HepG2 (cell line): ENCODE data around the gene TNFSF13. TPM values are rescaled to one million over a fixed set of nuclear protein-coding genes. Genes with fewer than 3 reads are reported as not detected.
A peak's percentile ranks its signal among the peaks of the same experiment; 100 is the strongest.

Experiments used
- FOXJ3 ChIP-seq: sonication (generic); formaldehyde crosslinking; IDR thresholded peaks from 2 replicates; pipeline ENCODE4 v1.4.0; 2020; ENCODE audit warnings: missing genetic modification reagents, mild to moderate bottlenecking, borderline replicate concordance
- GATAD1 ChIP-seq: IDR thresholded peaks from 2 replicates; pipeline ENCODE4 v1.6.1; 2016; ENCODE audit warnings: missing genetic modification reagents, missing compliant biosample characterization
- KLF12 ChIP-seq: sonication (generic); formaldehyde crosslinking; IDR thresholded peaks from 2 replicates; pipeline ENCODE4 v1.4.0; 2020; ENCODE audit warnings: missing genetic modification reagents, borderline replicate concordance
- KMT2B ChIP-seq: IDR thresholded peaks from 2 replicates; pipeline ENCODE4 v1.6.1; 2016; ENCODE audit warnings: missing genetic modification reagents, missing compliant biosample characterization
- NCOA2 ChIP-seq: sonication (generic); formaldehyde crosslinking; IDR thresholded peaks from 2 replicates; pipeline ENCODE4 v1.8.0; 2022; ENCODE audit warnings: inconsistent platforms
- NFE2 ChIP-seq: sonication (generic); formaldehyde crosslinking; IDR thresholded peaks from 2 replicates; pipeline ENCODE4 v1.4.0; 2020; ENCODE audit warnings: missing genetic modification reagents
- ZFP90 ChIP-seq: sonication (generic); formaldehyde crosslinking; IDR thresholded peaks from 2 replicates; pipeline ENCODE4 v1.8.0; 2022; ENCODE audit warnings: missing genetic modification reagents, mild to moderate bottlenecking, inconsistent platforms, borderline replicate concordance
- ZIK1 ChIP-seq: sonication (generic); formaldehyde crosslinking; IDR thresholded peaks from 2 replicates; pipeline ENCODE4 v1.5.0; 2020; ENCODE audit warnings: mild to moderate bottlenecking, low read depth, missing genetic modification reagents, borderline replicate concordance
- ZKSCAN1 ChIP-seq: fragments of 150-350 bp; IDR thresholded peaks from 2 replicates; pipeline ENCODE4 v1.6.1; 2014; ENCODE audit warnings: low read length
- ZNF331 ChIP-seq: sonication (generic); formaldehyde crosslinking; IDR thresholded peaks from 2 replicates; pipeline ENCODE4 v1.4.0; 2020; ENCODE audit warnings: missing genetic modification reagents
- ZSCAN20 ChIP-seq: sonication (generic); formaldehyde crosslinking; IDR thresholded peaks from 2 replicates; pipeline ENCODE4 v1.4.0; 2020; ENCODE audit warnings: missing genetic modification reagents, mild to moderate bottlenecking, borderline replicate concordance
- polyA plus RNA-seq, 8 experiments: library from polyadenylated mRNA; depleted of rRNA in 3 of 8; stranded (reverse) in 7 of 8; unstranded in 1 of 8; fragments of >200 nt; fragmentation: Illumina TruSeq in 4 of 8; extraction: Trizol in 4 of 8; gene quantifications; 2 replicates each; pipeline versions ENCODE4 v1.2.1 to v1.2.3, GENCODE V29; 2011 to 2016; ENCODE audit warnings: low read depth in 4 of 8, missing spikeins in 1 of 8, mixed read lengths in 1 of 8; ENCODE audit not compliant: insufficient read depth in 1 of 8
- total RNA-seq, 5 experiments: library from RNA; depleted of rRNA; stranded (reverse); fragments of >200 nt; fragmentation: Illumina TruSeq; extraction: Trizol; gene quantifications; 2 replicates each; pipeline ENCODE4 v1.2.3, GENCODE V29; 2016; ENCODE audit warnings: low read depth in 1 of 5
- TF ChIP-seq, protein P1 (sequence below): sonication (generic); formaldehyde crosslinking; IDR thresholded peaks from 2 replicates; pipeline ENCODE4 v1.5.1; 2020; ENCODE audit warnings: missing genetic modification reagents, mild to moderate bottlenecking, borderline replicate concordance
- TF ChIP-seq, protein P2 (sequence below): IDR thresholded peaks from 2 replicates; pipeline ENCODE4 v1.6.1; 2016; ENCODE audit warnings: low read depth, missing genetic modification reagents, missing compliant biosample characterization
- TF ChIP-seq, protein P3 (sequence below): IDR thresholded peaks from 2 replicates; pipeline ENCODE4 v1.6.1; 2016; ENCODE audit warnings: missing compliant biosample characterization, missing genetic modification reagents, borderline replicate concordance
- TF ChIP-seq, protein P4 (sequence below): sonication (generic); formaldehyde crosslinking; conservative IDR thresholded peaks from 2 replicates; pipeline ENCODE4 v1.4.0; 2020; ENCODE audit warnings: missing genetic modification reagents
- TF ChIP-seq, protein P5 (sequence below): sonication (generic); formaldehyde crosslinking; IDR thresholded peaks from 2 replicates; pipeline ENCODE4 v1.4.0; 2020; ENCODE audit warnings: missing genetic modification reagents, borderline replicate concordance

TNFSF13 gene
- total and polyA plus RNA-seq, 2 of the 13 experiments (the other 11 are each of a cell fraction or from before 2014, with no cell fraction given) = 2.5 to 3.3 TPM

DNA sequence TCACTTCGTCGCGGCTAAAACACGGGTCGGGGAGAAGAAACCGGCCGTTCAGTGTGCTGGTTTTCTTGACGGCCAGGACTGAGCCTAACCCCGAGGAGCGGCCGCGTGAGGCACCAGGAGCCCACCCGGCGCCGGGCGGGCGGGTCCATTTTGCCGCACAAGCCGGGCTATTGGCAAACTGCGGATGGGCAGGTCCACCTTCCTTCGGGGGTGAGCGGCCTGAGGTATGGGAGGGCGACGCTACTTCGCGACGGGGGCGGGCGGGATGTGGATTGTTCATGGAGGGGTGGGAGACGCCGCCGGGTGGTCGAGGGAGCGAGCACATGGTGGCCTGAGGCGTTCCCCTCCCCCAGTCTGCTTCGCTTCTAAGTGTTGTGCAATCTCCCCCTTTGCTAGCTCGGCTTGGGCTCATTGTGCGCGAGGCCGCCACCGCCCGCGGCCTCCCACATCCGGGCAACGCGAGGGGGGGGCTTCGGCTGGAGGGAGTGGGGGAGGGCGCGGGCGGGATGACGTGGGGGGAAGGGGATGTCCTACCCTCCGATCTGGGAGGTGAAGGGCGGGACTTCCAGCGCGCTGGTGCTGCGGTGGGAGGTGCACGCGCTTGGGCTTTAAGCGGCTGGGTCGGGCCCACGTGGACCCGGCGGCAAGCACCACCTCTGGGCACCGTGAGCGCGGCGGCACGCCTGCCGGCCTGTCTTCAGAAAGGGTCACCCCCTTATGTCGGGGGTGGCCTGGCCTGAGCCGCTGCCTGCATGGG, 15.0 kb downstream of the TNFSF13 start (continued):
- TF ChIP-seq ZSCAN20 (CRISPR knock-in tag) = no peak
- TF ChIP-seq FOXJ3 (CRISPR knock-in tag) = no peak
- TF ChIP-seq, protein P1, sequence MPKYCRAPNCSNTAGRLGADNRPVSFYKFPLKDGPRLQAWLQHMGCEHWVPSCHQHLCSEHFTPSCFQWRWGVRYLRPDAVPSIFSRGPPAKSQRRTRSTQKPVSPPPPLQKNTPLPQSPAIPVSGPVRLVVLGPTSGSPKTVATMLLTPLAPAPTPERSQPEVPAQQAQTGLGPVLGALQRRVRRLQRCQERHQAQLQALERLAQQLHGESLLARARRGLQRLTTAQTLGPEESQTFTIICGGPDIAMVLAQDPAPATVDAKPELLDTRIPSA (CRISPR knock-in tag) = no peak
- peak; percentile 83; the same call in 1 of the 2 replicates for TF ChIP-seq ZIK1 (CRISPR knock-in tag)
- TF ChIP-seq ZFP90 (CRISPR knock-in tag) = 0 out of 2 replicates have a peak, but pooled peaks have one; percentile 25
- TF ChIP-seq ZNF331 = peak; percentile 31; the same call in 1 of the 2 replicates
- peak; percentile 41; the same call in 1 of the 2 replicates for TF ChIP-seq NCOA2
- TF ChIP-seq, protein P2, sequence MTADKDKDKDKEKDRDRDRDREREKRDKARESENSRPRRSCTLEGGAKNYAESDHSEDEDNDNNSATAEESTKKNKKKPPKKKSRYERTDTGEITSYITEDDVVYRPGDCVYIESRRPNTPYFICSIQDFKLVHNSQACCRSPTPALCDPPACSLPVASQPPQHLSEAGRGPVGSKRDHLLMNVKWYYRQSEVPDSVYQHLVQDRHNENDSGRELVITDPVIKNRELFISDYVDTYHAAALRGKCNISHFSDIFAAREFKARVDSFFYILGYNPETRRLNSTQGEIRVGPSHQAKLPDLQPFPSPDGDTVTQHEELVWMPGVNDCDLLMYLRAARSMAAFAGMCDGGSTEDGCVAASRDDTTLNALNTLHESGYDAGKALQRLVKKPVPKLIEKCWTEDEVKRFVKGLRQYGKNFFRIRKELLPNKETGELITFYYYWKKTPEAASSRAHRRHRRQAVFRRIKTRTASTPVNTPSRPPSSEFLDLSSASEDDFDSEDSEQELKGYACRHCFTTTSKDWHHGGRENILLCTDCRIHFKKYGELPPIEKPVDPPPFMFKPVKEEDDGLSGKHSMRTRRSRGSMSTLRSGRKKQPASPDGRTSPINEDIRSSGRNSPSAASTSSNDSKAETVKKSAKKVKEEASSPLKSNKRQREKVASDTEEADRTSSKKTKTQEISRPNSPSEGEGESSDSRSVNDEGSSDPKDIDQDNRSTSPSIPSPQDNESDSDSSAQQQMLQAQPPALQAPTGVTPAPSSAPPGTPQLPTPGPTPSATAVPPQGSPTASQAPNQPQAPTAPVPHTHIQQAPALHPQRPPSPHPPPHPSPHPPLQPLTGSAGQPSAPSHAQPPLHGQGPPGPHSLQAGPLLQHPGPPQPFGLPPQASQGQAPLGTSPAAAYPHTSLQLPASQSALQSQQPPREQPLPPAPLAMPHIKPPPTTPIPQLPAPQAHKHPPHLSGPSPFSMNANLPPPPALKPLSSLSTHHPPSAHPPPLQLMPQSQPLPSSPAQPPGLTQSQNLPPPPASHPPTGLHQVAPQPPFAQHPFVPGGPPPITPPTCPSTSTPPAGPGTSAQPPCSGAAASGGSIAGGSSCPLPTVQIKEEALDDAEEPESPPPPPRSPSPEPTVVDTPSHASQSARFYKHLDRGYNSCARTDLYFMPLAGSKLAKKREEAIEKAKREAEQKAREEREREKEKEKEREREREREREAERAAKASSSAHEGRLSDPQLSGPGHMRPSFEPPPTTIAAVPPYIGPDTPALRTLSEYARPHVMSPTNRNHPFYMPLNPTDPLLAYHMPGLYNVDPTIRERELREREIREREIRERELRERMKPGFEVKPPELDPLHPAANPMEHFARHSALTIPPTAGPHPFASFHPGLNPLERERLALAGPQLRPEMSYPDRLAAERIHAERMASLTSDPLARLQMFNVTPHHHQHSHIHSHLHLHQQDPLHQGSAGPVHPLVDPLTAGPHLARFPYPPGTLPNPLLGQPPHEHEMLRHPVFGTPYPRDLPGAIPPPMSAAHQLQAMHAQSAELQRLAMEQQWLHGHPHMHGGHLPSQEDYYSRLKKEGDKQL (CRISPR knock-in tag) = 0 out of 2 replicates have a peak, but pooled peaks have one; percentile 22
- TF ChIP-seq, protein P3, sequence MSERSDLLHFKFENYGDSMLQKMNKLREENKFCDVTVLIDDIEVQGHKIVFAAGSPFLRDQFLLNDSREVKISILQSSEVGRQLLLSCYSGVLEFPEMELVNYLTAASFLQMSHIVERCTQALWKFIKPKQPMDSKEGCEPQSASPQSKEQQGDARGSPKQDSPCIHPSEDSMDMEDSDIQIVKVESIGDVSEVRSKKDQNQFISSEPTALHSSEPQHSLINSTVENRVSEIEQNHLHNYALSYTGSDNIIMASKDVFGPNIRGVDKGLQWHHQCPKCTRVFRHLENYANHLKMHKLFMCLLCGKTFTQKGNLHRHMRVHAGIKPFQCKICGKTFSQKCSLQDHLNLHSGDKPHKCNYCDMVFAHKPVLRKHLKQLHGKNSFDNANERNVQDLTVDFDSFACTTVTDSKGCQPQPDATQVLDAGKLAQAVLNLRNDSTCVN (CRISPR knock-in tag) = 0 out of 2 replicates have a peak, but pooled peaks have one; percentile 12
- TF ChIP-seq, protein P4, sequence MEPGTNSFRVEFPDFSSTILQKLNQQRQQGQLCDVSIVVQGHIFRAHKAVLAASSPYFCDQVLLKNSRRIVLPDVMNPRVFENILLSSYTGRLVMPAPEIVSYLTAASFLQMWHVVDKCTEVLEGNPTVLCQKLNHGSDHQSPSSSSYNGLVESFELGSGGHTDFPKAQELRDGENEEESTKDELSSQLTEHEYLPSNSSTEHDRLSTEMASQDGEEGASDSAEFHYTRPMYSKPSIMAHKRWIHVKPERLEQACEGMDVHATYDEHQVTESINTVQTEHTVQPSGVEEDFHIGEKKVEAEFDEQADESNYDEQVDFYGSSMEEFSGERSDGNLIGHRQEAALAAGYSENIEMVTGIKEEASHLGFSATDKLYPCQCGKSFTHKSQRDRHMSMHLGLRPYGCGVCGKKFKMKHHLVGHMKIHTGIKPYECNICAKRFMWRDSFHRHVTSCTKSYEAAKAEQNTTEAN (CRISPR knock-in tag) = peak; percentile 53; the same call in 1 of the 2 replicates
- 0 out of 2 replicates have a peak, but pooled peaks have one; percentile 34 for TF ChIP-seq KMT2B (CRISPR knock-in tag)
- TF ChIP-seq GATAD1 (CRISPR knock-in tag) = peak; percentile 81
- TF ChIP-seq KLF12 = peak; percentile 37; the same call in 1 of the 2 replicates
- TF ChIP-seq, protein P5, sequence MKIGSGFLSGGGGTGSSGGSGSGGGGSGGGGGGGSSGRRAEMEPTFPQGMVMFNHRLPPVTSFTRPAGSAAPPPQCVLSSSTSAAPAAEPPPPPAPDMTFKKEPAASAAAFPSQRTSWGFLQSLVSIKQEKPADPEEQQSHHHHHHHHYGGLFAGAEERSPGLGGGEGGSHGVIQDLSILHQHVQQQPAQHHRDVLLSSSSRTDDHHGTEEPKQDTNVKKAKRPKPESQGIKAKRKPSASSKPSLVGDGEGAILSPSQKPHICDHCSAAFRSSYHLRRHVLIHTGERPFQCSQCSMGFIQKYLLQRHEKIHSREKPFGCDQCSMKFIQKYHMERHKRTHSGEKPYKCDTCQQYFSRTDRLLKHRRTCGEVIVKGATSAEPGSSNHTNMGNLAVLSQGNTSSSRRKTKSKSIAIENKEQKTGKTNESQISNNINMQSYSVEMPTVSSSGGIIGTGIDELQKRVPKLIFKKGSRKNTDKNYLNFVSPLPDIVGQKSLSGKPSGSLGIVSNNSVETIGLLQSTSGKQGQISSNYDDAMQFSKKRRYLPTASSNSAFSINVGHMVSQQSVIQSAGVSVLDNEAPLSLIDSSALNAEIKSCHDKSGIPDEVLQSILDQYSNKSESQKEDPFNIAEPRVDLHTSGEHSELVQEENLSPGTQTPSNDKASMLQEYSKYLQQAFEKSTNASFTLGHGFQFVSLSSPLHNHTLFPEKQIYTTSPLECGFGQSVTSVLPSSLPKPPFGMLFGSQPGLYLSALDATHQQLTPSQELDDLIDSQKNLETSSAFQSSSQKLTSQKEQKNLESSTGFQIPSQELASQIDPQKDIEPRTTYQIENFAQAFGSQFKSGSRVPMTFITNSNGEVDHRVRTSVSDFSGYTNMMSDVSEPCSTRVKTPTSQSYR (CRISPR knock-in tag) = peak; percentile 99
- no peak for TF ChIP-seq ZKSCAN1
- TF ChIP-seq NFE2 (CRISPR knock-in tag) = no peak
